Measurements from ENCODE around the gene PRPF19. TPM values are rescaled to one million over a fixed set of nuclear protein-coding genes. Genes with fewer than 3 reads are reported as not detected.
A peak's percentile ranks its signal among the peaks of the same experiment; 100 is the strongest.

PRPF19 gene
- total and polyA plus RNA-seq, 3 donors from 2014 or later, result 71.6 to 109 (median 79.8) TPM

DNA sequence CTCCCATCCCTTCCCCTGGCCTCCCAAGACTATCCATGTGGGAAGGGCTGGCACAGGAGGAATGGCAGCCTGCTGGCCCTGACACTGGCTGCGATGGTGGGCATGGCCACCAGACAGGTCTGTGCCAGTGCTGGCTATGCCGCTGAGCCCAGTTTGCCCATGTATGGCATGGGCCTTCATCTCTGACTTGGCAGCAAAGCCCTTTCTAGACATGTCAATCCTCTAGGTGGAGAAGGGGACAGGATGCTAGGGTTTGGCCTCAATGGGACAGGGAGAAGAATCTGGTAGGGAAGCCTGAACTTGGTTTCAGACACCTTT is 30.3 kb downstream of the PRPF19 start:
- Histone ChIP-seq H3K4me3 (no peak overlapping the region), H3K27ac (peak overlapping the region in 1 of 2 donors; percentile 88), H3K27me3 (no peaks in the 10 kb centered on the region), H3K36me3 (ENCODE audit: low read depth, missing control alignments) (no peaks in the 10 kb centered on the region), H3K4me1 (peaks cover 28% of the 10 kb centered on the region), H3K9me3 (no peaks in the 10 kb centered on the region)
- TF ChIP-seq POLR2A (IDR thresholded peaks at IDR 0.05) (no peak), CTCF (IDR thresholded peaks at IDR 0.05) (no peak)
- WGBS, 2 donors, result 100% methylated on average over 2 of the region's 2 CpGs
- intact Hi-C loops (cut with DNase I; ENCODE audit: low total_unique reads), result no loop called here
- no peak for DNase-seq

DNA sequence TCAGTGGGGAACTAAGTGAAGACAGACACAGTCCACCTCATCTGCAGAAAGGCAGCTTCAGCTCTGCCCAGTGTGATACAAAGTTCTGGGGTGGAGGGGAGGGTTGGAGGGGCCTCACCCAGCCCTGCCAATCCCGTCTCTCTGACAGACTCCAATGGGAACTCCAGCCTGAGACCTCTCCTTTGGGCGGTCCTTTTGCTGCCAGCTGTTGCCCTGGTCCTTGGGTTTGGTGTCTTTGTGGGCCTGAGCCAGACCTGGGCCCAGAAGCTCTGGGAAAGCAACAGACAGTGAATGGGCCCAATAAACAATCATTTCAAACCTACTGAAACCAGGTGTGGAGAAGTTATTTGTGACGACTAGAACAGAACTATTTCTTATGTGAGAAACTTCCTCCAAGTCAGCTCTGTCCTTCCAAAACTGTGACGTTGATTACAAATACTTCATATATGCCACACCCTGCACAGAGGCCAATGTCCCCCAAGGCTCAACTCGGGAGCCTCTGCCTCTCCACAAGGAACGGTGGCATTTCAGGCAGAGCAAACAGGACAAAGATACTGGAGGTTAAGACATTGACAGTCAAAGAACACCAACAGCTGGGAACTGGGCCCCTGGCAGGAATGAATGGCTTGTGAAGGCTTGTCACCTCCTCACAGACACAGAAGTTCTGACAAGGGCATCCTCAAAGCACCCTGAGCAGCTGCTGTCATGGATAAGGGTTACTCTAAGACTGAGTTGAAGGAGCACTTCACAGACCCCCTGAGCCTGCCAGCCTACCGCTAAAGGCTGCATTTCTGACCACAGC is 30.8 kb downstream of the PRPF19 start:
- intact Hi-C loops (cut with DNase I; ENCODE audit: low total_unique reads), result no loop called here
- TF ChIP-seq CTCF (IDR thresholded peaks at IDR 0.05), result no peak
- no peak for TF ChIP-seq POLR2A (IDR thresholded peaks at IDR 0.05)

GRCh38 chr11:60874421-60875365 is 31.7 kb downstream of the PRPF19 start:
- Histone ChIP-seq H3K9me3 (no peaks in the 10 kb centered on the region), H3K4me1 (peaks cover 32% of the 10 kb centered on the region), H3K4me3 (no peak overlapping the region), H3K27me3 (no peaks in the 10 kb centered on the region), H3K36me3 (ENCODE audit: low read depth, missing control alignments) (no peaks in the 10 kb centered on the region), H3K27ac (no peak overlapping the region)
- DNase-seq, result no peak
- WGBS, 2 donors, result 85 to 89% methylated on average over 7 to 13 of the region's 13 CpGs
- intact Hi-C loops (cut with DNase I; ENCODE audit: low total_unique reads), result no loop called here
- TF ChIP-seq POLR2A (IDR thresholded peaks at IDR 0.05) (no peak), CTCF (IDR thresholded peaks at IDR 0.05) (no peak)

More for the DNA sequence above, 30.8 kb downstream of the PRPF19 start:
- Histone ChIP-seq H3K27ac (peak overlapping the region in 1 of 2 donors; percentile 88), H3K4me1 (peaks cover 32% of the 10 kb centered on the region), H3K36me3 (ENCODE audit: low read depth, missing control alignments) (no peaks in the 10 kb centered on the region), H3K4me3 (no peak overlapping the region), H3K9me3 (no peaks in the 10 kb centered on the region), H3K27me3 (no peaks in the 10 kb centered on the region)
- 90 to 93% methylated on average over 7 of the region's 7 CpGs for WGBS, 2 donors
- DNase-seq, result no peak

- WGBS, 2 donors, result 90 to 92% methylated on average over 11 to 12 of the region's 12 CpGs
- Histone ChIP-seq H3K4me3 (no peak overlapping the region), H3K27me3 (no peaks in the 10 kb centered on the region), H3K27ac (no peak overlapping the region), H3K4me1 (peaks cover 32% of the 10 kb centered on the region), H3K36me3 (ENCODE audit: low read depth, missing control alignments) (no peaks in the 10 kb centered on the region), H3K9me3 (no peaks in the 10 kb centered on the region)
- intact Hi-C loops (cut with DNase I; ENCODE audit: low total_unique reads), result no loop called here
- TF ChIP-seq POLR2A (IDR thresholded peaks at IDR 0.05) (no peak), CTCF (IDR thresholded peaks at IDR 0.05) (no peak)
- no peak for DNase-seq
Observed at GRCh38 chr11:60873533-60873932, 32.9 kb downstream of the PRPF19 start.
